T47D (cell line): ENCODE data around the gene RETN.
A peak's percentile ranks its signal among the peaks of the same experiment; 100 is the strongest.

Experiments used
- DNase-seq, 2 experiments: peaks; one replicate each; pipeline versions ENCODE4 v3.0.0 to v3.0.0-alpha.2; 2011 to 2012; ENCODE audit warnings: low read depth in 1 of 2, low spot score in 1 of 2
- JUND ChIP-seq: IDR thresholded peaks from 2 replicates; pipeline ENCODE4 v1.6.1; 2012; ENCODE audit warnings: low read depth
- in situ Hi-C: cut with HindIII; loops from 2 replicates; pipeline ENCODE4 v1.10.0; 2016; ENCODE audit warnings: low sequenced_read_pairs, low pct_unique_long_range_greater_than_20kb

Gene RETN

GRCh38 chr19:7655581-7655980 lies 13.3 kb upstream of the RETN start:
- in situ Hi-C loops, result no loop called here
- no peak for DNase-seq
- no peak for TF ChIP-seq JUND

- no peak for DNase-seq
- in situ Hi-C loops, result no loop called here
- no peak for TF ChIP-seq JUND
Observed at GRCh38 chr19:7657131-7657751, 11.6 kb upstream of the RETN start.

GRCh38 chr19:7658219-7658686 lies 10.6 kb upstream of the RETN start:
- no peak for DNase-seq
- TF ChIP-seq JUND, result no peak
- in situ Hi-C loops, result no loop called here

GRCh38 chr19:7661744-7662538 lies 6.9 kb upstream of the RETN start:
- in situ Hi-C loops, result no loop called here
- DNase-seq, result no peak
- TF ChIP-seq JUND, result no peak

GRCh38 chr19:7662657-7663056 lies 6.2 kb upstream of the RETN start:
- DNase-seq, result no peak
- no peak for TF ChIP-seq JUND
- in situ Hi-C loops, result no loop called here

- in situ Hi-C loops, result no loop called here
- TF ChIP-seq JUND, result no peak
- no peak for DNase-seq
Observed at GRCh38 chr19:7663706-7664105, 5.1 kb upstream of the RETN start.

- no peak for DNase-seq
- in situ Hi-C loops, result no loop called here
- no peak for TF ChIP-seq JUND
Observed at GRCh38 chr19:7665076-7665475, 3.8 kb upstream of the RETN start.

GRCh38 chr19:7669641-7670040 lies 792 bp downstream of the RETN start:
- in situ Hi-C loops, result no loop called here
- no peak for TF ChIP-seq JUND
- no peak for DNase-seq

GRCh38 chr19:7670150-7670783 lies 1.4 kb downstream of the RETN start:
- TF ChIP-seq JUND, result no peak
- DNase-seq, result no peak
- in situ Hi-C loops, result no loop called here

- DNase-seq, result no peak
- in situ Hi-C loops, result no loop called here
- TF ChIP-seq JUND, result no peak
Observed at GRCh38 chr19:7670790-7671189, 1.9 kb downstream of the RETN start.

- TF ChIP-seq JUND, result no peak
Observed at GRCh38 chr19:7672522-7672921, 3.7 kb downstream of the RETN start.

GRCh38 chr19:7674010-7675005 lies 5.5 kb downstream of the RETN start:
- DNase-seq, result peak in 1 of 2 experiments; percentile 82
- TF ChIP-seq JUND, result no peak
- in situ Hi-C loops, result no loop called here

More at GRCh38 chr19:7672522-7672921, 3.7 kb downstream of the RETN start:
- in situ Hi-C loops, result no loop called here
- no peak for DNase-seq

- TF ChIP-seq JUND, result no peak
- in situ Hi-C loops, result no loop called here
- DNase-seq, result no peak
Observed at GRCh38 chr19:7676376-7676775, 7.5 kb downstream of the RETN start.
